ENCODE measurements around the gene ERN1.

DNA sequence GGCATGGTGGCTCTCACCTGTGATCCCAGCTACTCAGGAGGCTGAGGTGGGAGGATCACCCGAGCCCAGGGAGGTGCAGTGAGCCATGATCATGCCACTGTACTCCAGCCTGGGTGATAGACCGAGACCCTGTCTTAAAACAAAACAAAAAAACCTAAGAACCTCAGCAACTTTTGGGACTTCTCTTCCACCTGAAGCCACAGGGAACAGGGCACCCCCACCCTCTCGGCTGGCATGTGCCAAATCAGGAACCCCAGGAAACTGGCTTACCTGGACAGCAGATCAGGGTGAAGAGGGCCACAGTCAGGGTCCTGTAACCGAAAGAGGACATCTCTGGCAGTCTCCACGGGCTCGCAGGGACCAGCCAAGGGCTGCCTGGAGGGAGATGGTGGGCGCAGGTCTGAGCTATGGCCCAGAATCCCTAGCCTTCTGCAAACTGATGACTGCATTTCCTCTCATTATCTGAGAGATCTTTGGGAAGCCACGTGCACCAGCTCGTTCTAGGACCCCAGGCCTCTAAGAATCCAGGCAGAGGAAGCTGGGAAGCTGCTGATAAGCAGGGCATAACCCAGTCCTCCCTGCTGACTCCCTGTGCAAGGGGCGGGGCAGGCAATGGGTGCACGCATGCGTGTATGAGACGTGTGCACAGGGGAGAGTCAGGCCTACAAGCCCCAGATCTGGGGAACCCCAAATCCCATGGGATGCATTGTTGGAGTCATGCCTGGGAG, 123.4 kb downstream of the ERN1 start:
- peak; percentile 100 for TF ChIP-seq POLR2AphosphoS5 (IDR thresholded peaks at IDR 0.05; ENCODE audit: insufficient read depth, low read depth, low read length)
- TF ChIP-seq, protein P1, sequence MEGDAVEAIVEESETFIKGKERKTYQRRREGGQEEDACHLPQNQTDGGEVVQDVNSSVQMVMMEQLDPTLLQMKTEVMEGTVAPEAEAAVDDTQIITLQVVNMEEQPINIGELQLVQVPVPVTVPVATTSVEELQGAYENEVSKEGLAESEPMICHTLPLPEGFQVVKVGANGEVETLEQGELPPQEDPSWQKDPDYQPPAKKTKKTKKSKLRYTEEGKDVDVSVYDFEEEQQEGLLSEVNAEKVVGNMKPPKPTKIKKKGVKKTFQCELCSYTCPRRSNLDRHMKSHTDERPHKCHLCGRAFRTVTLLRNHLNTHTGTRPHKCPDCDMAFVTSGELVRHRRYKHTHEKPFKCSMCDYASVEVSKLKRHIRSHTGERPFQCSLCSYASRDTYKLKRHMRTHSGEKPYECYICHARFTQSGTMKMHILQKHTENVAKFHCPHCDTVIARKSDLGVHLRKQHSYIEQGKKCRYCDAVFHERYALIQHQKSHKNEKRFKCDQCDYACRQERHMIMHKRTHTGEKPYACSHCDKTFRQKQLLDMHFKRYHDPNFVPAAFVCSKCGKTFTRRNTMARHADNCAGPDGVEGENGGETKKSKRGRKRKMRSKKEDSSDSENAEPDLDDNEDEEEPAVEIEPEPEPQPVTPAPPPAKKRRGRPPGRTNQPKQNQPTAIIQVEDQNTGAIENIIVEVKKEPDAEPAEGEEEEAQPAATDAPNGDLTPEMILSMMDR (IDR thresholded peaks at IDR 0.05; ENCODE audit: extremely low read depth in 1 of 2, insufficient read depth in 1 of 2, low read depth in 1 of 2, low read length in 2 of 2) = no peak
- TF ChIP-seq, protein P2, sequence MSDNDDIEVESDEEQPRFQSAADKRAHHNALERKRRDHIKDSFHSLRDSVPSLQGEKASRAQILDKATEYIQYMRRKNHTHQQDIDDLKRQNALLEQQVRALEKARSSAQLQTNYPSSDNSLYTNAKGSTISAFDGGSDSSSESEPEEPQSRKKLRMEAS (IDR thresholded peaks at IDR 0.05; ENCODE audit: insufficient read depth, insufficient read length) = peak; percentile 94
